ENCODE measurements around the gene LGI4.

Gene LGI4

DNA sequence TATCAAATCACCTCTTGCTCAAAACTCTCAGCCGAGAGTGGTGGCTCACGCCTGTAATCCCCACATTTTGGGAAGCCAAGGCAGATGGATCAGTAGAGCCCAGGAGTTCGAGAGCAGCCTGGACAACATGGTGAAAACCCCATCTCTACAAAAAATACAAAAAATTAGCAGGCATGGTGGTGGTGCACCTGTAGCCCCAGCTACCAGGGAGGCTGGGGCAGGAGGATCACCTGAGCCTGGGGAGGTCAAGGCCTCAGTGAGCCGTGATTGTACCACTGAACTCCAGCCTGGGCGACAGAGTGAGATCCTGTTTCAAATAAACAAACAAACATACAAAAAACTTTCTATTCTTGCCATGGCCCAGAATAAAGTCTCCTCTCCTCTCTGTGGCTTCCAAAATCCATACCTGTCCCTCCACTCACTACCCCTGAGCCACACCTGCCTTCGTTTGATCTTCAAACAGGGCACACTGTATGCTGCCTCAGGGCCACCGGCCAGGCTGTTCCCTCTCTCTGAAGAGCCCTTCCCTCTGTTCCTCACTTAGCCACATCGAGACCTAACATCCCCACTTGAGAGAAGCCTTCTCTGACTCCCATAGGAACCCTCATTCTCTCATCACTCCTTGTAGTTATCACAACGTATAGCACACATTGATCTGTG lies 6.3 kb downstream of the LGI4 start:
- TF ChIP-seq, protein P1, sequence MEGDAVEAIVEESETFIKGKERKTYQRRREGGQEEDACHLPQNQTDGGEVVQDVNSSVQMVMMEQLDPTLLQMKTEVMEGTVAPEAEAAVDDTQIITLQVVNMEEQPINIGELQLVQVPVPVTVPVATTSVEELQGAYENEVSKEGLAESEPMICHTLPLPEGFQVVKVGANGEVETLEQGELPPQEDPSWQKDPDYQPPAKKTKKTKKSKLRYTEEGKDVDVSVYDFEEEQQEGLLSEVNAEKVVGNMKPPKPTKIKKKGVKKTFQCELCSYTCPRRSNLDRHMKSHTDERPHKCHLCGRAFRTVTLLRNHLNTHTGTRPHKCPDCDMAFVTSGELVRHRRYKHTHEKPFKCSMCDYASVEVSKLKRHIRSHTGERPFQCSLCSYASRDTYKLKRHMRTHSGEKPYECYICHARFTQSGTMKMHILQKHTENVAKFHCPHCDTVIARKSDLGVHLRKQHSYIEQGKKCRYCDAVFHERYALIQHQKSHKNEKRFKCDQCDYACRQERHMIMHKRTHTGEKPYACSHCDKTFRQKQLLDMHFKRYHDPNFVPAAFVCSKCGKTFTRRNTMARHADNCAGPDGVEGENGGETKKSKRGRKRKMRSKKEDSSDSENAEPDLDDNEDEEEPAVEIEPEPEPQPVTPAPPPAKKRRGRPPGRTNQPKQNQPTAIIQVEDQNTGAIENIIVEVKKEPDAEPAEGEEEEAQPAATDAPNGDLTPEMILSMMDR (IDR thresholded peaks at IDR 0.05; ENCODE audit: low read length) = no peak
- no peak for TF ChIP-seq EZH2 (IDR thresholded peaks at IDR 0.05; ENCODE audit: borderline replicate concordance, low read length)
- Histone ChIP-seq H3K9me3 (ENCODE audit: low read length) (no peaks in the 10 kb centered on the region), H3K36me3 (ENCODE audit: insufficient read depth, low read length) (no peaks in the 10 kb centered on the region), H3K9ac (ENCODE audit: low read length) (no peak overlapping the region), H4K20me1 (ENCODE audit: insufficient read depth, low read length) (no peaks in the 10 kb centered on the region), H3K79me2 (ENCODE audit: insufficient read depth, low read length) (no peaks in the 10 kb centered on the region), H3K9me2 (ENCODE audit: low read depth, low read length) (no peaks in the 10 kb centered on the region), H3K4me3 (ENCODE audit: low read depth, low read length, poor library complexity, severe bottlenecking) (no peak overlapping the region), H3F3A (ENCODE audit: insufficient read depth, low read length) (no peaks in the 10 kb centered on the region), H2AFZ (ENCODE audit: low read length) (no peak overlapping the region), H3K27ac (ENCODE audit: low read depth, low read length, poor library complexity, severe bottlenecking) (no peak overlapping the region), H3K4me1 (ENCODE audit: insufficient read depth, low read length, severe bottlenecking) (peaks cover 14% of the 10 kb centered on the region), H3K4me2 (ENCODE audit: low read length) (no peak overlapping the region), H3K27me3 (ENCODE audit: insufficient read depth, low read length) (no peaks in the 10 kb centered on the region; the same call in 1 of the 2 replicates)

- no peak overlapping the region for H2AFZ ChIP-seq (ENCODE audit: low read length)
These were observed 7.0 kb downstream of the LGI4 start for GRCh38 chr19:35127871-35128270.

DNA sequence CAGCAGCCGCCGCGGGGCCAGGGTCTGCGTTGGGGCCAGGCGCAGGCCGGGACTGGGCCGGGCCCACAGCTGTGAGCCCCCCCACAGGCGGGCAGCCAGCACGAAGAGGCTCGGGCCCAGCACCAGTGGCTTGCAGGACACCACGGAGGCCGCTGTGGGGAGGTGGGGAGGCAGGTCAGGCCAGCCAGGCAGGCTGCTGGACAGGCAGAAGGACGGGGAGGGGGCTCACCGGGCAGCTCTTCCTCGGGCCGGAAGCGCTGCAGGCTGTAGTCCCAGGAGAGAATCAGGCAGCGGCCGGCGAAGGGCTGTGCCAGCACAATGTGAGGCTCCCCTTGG lies 8.3 kb downstream of the LGI4 start:
- H3K4me3 ChIP-seq (ENCODE audit: low read depth, low read length, poor library complexity, severe bottlenecking) = no peak overlapping the region
- H3K27me3 ChIP-seq (ENCODE audit: insufficient read depth, low read length) = no peaks in the 10 kb centered on the region; the same call in 1 of the 2 replicates
- no peaks in the 10 kb centered on the region for H3K9me2 ChIP-seq (ENCODE audit: low read depth, low read length)
- TF ChIP-seq EZH2 (IDR thresholded peaks at IDR 0.05; ENCODE audit: borderline replicate concordance, low read length) = no peak
- TF ChIP-seq, protein P1 (IDR thresholded peaks at IDR 0.05; ENCODE audit: low read length) = no peak
- no peaks in the 10 kb centered on the region for H3K79me2 ChIP-seq (ENCODE audit: insufficient read depth, low read length)
- H4K20me1 ChIP-seq (ENCODE audit: insufficient read depth, low read length) = no peaks in the 10 kb centered on the region
- no peak overlapping the region for H3K4me2 ChIP-seq (ENCODE audit: low read length)
- no peaks in the 10 kb centered on the region for H3K9me3 ChIP-seq (ENCODE audit: low read length)
- H3K4me1 ChIP-seq (ENCODE audit: insufficient read depth, low read length, severe bottlenecking) = peaks cover 14% of the 10 kb centered on the region
- H3K27ac ChIP-seq (ENCODE audit: low read depth, low read length, poor library complexity, severe bottlenecking) = no peak overlapping the region
- H3K36me3 ChIP-seq (ENCODE audit: insufficient read depth, low read length) = no peaks in the 10 kb centered on the region
- no peak overlapping the region for H3K9ac ChIP-seq (ENCODE audit: low read length)
- no peak overlapping the region for H2AFZ ChIP-seq (ENCODE audit: low read length)
- H3F3A ChIP-seq (ENCODE audit: insufficient read depth, low read length) = no peaks in the 10 kb centered on the region

More at GRCh38 chr19:35127871-35128270, 7.0 kb downstream of the LGI4 start:
- Histone ChIP-seq H3K9ac (ENCODE audit: low read length) (no peak overlapping the region), H4K20me1 (ENCODE audit: insufficient read depth, low read length) (no peaks in the 10 kb centered on the region), H3K4me3 (ENCODE audit: low read depth, low read length, poor library complexity, severe bottlenecking) (no peak overlapping the region), H3F3A (ENCODE audit: insufficient read depth, low read length) (no peaks in the 10 kb centered on the region), H3K36me3 (ENCODE audit: insufficient read depth, low read length) (no peaks in the 10 kb centered on the region), H3K9me3 (ENCODE audit: low read length) (no peaks in the 10 kb centered on the region), H3K27me3 (ENCODE audit: insufficient read depth, low read length) (no peaks in the 10 kb centered on the region; the same call in 1 of the 2 replicates), H3K79me2 (ENCODE audit: insufficient read depth, low read length) (no peaks in the 10 kb centered on the region), H3K4me1 (ENCODE audit: insufficient read depth, low read length, severe bottlenecking) (peaks cover 14% of the 10 kb centered on the region), H3K9me2 (ENCODE audit: low read depth, low read length) (no peaks in the 10 kb centered on the region), H3K4me2 (ENCODE audit: low read length) (no peak overlapping the region), H3K27ac (ENCODE audit: low read depth, low read length, poor library complexity, severe bottlenecking) (no peak overlapping the region)
- TF ChIP-seq EZH2 (IDR thresholded peaks at IDR 0.05; ENCODE audit: borderline replicate concordance, low read length) = no peak
- TF ChIP-seq, protein P1 (IDR thresholded peaks at IDR 0.05; ENCODE audit: low read length) = no peak
